HEK293T (cell line): Measurements from ENCODE around the gene NKAPD1.

Experiments used
- CTCF ChIA-PET: fragments of 350-600 bp; formaldehyde crosslinking; extraction: SDS; loops from one replicate; lab custom pipeline; 2021; ENCODE audit warnings: antibody characterized with exemption, inconsistent platforms; lab: Yijun Ruan, JAX
- POLR2A ChIA-PET: fragments of 350-600 bp; formaldehyde crosslinking; extraction: SDS; loops from one replicate; lab custom pipeline; 2020; ENCODE audit warnings: antibody characterized with exemption, inconsistent platforms; lab: Yijun Ruan, JAX
- DNase-seq: peaks from one replicate; pipeline ENCODE4 v3.0.0; 2012; ENCODE audit warnings: mixed read lengths; ENCODE audit errors: extremely low spot score
- ARNT ChIP-seq: fragments of 450-650 bp; IDR thresholded peaks from 2 replicates; pipeline ENCODE4 v1.6.1; 2017; ENCODE audit warnings: mild to moderate bottlenecking
- BHLHE40 ChIP-seq: fragments of 450-650 bp; IDR thresholded peaks from 2 replicates; pipeline ENCODE4 v1.6.1; 2016; ENCODE audit warnings: mild to moderate bottlenecking, moderate library complexity, borderline replicate concordance
- CTBP1 ChIP-seq: fragments of 450-650 bp; IDR thresholded peaks from 2 replicates; pipeline ENCODE4 v1.6.1; 2016; ENCODE audit warnings: borderline replicate concordance
- ELF4 ChIP-seq: fragments of 450-650 bp; IDR thresholded peaks from 2 replicates; pipeline ENCODE4 v1.6.1; 2017; ENCODE audit warnings: antibody characterized with exemption
- FOXA1 ChIP-seq: fragments of 450-650 bp; IDR thresholded peaks from 2 replicates; pipeline ENCODE4 v1.6.1; 2016; ENCODE audit warnings: mild to moderate bottlenecking
- FOXK2 ChIP-seq: fragments of 450-650 bp; IDR thresholded peaks from 2 replicates; pipeline ENCODE4 v1.6.1; 2016; ENCODE audit warnings: mild to moderate bottlenecking
- FOXM1 ChIP-seq: fragments of 450-650 bp; IDR thresholded peaks from 2 replicates; pipeline ENCODE4 v1.6.1; 2017; ENCODE audit warnings: mild to moderate bottlenecking, borderline replicate concordance
- HDGF ChIP-seq: fragments of 450-650 bp; IDR thresholded peaks from 2 replicates; pipeline ENCODE4 v1.6.1; 2017; ENCODE audit warnings: antibody characterized with exemption, borderline replicate concordance
- L3MBTL2 ChIP-seq: fragments of 450-650 bp; conservative IDR thresholded peaks from 2 replicates; pipeline ENCODE4 v1.6.1; 2016; ENCODE audit warnings: mild to moderate bottlenecking
- LEF1 ChIP-seq: fragments of 450-650 bp; IDR thresholded peaks from 2 replicates; pipeline ENCODE4 v1.6.1; 2017; ENCODE audit warnings: mild to moderate bottlenecking, borderline replicate concordance
- NFRKB ChIP-seq: fragments of 450-650 bp; IDR thresholded peaks from 2 replicates; pipeline ENCODE4 v1.6.1; 2016; ENCODE audit warnings: mild to moderate bottlenecking, moderate library complexity
- PKNOX1 ChIP-seq: fragments of 450-650 bp; IDR thresholded peaks from 2 replicates; pipeline ENCODE4 v1.6.1; 2016
- SP1 ChIP-seq: fragments of 450-650 bp; IDR thresholded peaks from 2 replicates; pipeline ENCODE4 v1.6.1; 2017
- SUZ12 ChIP-seq: fragments of 450-650 bp; IDR thresholded peaks from 2 replicates; pipeline ENCODE4 v1.6.1; 2016; ENCODE audit warnings: mild to moderate bottlenecking
- TARDBP ChIP-seq: fragments of 450-650 bp; IDR thresholded peaks from 2 replicates; pipeline ENCODE4 v1.6.1; 2016
- ZNF384 ChIP-seq: fragments of 450-650 bp; IDR thresholded peaks from 2 replicates; pipeline ENCODE4 v1.6.1; 2016

NKAPD1 gene

GRCh38 chr11:112118176-112118575, 44.1 kb downstream of the NKAPD1 start:
- POLR2A ChIA-PET = no interaction called here
- DNase-seq = no peak
- TF ChIP-seq HDGF (no peak), LEF1 (no peak), NFRKB (no peak), ZNF384 (no peak), FOXM1 (no peak), TARDBP (no peak), CTBP1 (no peak), SUZ12 (no peak), FOXK2 (no peak)
- CTCF ChIA-PET = interaction anchor here (0.6 kb wide), 1 partner anchor 1151 kb away, joined by 4 read pairs; no protein-coding TSS in a partner anchor

GRCh38 chr11:112121981-112122615, 48.0 kb downstream of the NKAPD1 start:
- TF ChIP-seq SP1 (no peak), BHLHE40 (no peak), ZNF384 (no peak), FOXK2 (no peak), HDGF (no peak), FOXA1 (no peak), ELF4 (no peak), L3MBTL2 (no peak), PKNOX1 (no peak), CTBP1 (no peak)
- POLR2A ChIA-PET = no interaction called here
- CTCF ChIA-PET = interaction anchor here (0.6 to 1.6 kb wide), 3 partner anchors 8 to 53 kb away, joined by 5 to 6 read pairs (median 5); partner anchors contain the start of gene BCO2
- DNase-seq = no peak

GRCh38 chr11:112123129-112123528, 49.0 kb downstream of the NKAPD1 start:
- POLR2A ChIA-PET = no interaction called here
- CTCF ChIA-PET = no interaction called here
- TF ChIP-seq ARNT = no peak
- no peak for TF ChIP-seq TARDBP
- TF ChIP-seq FOXM1 = no peak
- TF ChIP-seq ZNF384 = no peak
- no peak for TF ChIP-seq ELF4
- no peak for TF ChIP-seq FOXA1
- TF ChIP-seq SUZ12 = no peak
- TF ChIP-seq PKNOX1 = no peak
- TF ChIP-seq BHLHE40 = no peak
- TF ChIP-seq NFRKB = no peak
- no peak for TF ChIP-seq CTBP1
- TF ChIP-seq LEF1 = no peak
- TF ChIP-seq FOXK2 = no peak
- TF ChIP-seq HDGF = no peak
- TF ChIP-seq L3MBTL2 = no peak
- TF ChIP-seq SP1 = no peak
- DNase-seq = no peak

GRCh38 chr11:112127056-112127455, 53.0 kb downstream of the NKAPD1 start:
- TF ChIP-seq LEF1 = no peak
- TF ChIP-seq L3MBTL2 = no peak
- TF ChIP-seq ELF4 = no peak
- no peak for TF ChIP-seq TARDBP
- TF ChIP-seq NFRKB = no peak
- no peak for TF ChIP-seq HDGF
- TF ChIP-seq FOXM1 = no peak
- no peak for TF ChIP-seq ZNF384
- no peak for TF ChIP-seq FOXA1
- CTCF ChIA-PET = no interaction called here
- DNase-seq = no peak
- POLR2A ChIA-PET = no interaction called here

GRCh38 chr11:112128483-112129121, 54.5 kb downstream of the NKAPD1 start:
- ChIA-PET CTCF (interaction anchor here (0.9 to 1.1 kb wide), 2 partner anchors 15 to 17 kb away, joined by 3 to 4 read pairs; no protein-coding TSS in a partner anchor), POLR2A (no interaction called here)
- TF ChIP-seq TARDBP (no peak), PKNOX1 (no peak), SUZ12 (no peak), SP1 (no peak), ARNT (no peak)
- no peak for DNase-seq

GRCh38 chr11:112129656-112130055, 55.6 kb downstream of the NKAPD1 start:
- TF ChIP-seq HDGF = no peak
- TF ChIP-seq ELF4 = no peak
- no peak for TF ChIP-seq ARNT
- TF ChIP-seq L3MBTL2 = no peak
- TF ChIP-seq ZNF384 = no peak
- no peak for TF ChIP-seq BHLHE40
- no peak for TF ChIP-seq FOXK2
- TF ChIP-seq CTBP1 = no peak
- no peak for TF ChIP-seq NFRKB
- TF ChIP-seq TARDBP = no peak
- TF ChIP-seq LEF1 = no peak
- no peak for TF ChIP-seq FOXA1
- TF ChIP-seq SUZ12 = no peak
- TF ChIP-seq SP1 = no peak
- TF ChIP-seq PKNOX1 = no peak
- no peak for TF ChIP-seq FOXM1
- POLR2A ChIA-PET = no interaction called here
- CTCF ChIA-PET = no interaction called here
- no peak for DNase-seq
